Measurements from ENCODE around the gene CD83. TPM values are rescaled to one million over a fixed set of nuclear protein-coding genes. Genes with fewer than 3 reads are reported as not detected.

The CD83 gene
- polyA plus RNA-seq, 1 donor (not counting 4 experiments of a cell fraction or from before 2014, with no cell fraction given): 3.4 TPM

DNA sequence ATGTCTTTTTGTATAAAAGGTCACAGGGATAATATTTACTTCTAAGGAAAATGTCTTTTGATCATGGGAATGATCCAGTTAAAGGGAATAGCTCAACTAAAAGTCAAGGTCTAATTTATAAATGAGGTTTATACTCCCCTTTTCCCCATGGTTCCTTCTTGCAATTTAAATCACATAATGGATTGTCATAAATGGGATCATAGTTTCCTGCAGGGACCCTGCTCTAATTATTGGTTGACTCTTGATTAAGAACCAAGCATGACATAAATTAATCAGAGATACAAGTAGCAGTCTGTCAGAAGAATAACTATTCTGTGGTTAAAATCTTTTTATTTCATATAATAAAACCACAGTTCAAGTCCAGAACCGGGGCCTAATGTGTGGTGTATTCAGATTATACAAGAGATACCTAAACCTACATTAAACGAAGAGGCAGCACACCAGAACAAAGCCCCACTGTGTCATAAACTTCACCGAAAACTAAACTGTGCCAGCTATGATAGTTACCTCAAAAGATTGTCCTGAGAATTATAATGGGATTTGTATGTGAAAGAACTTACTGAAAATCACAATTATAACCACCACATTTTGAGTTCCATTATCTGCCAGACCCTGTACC, 43.0 kb upstream of the CD83 start:
- H3K4me2 ChIP-seq (ENCODE audit: control insufficient read depth, extremely low read depth, insufficient read depth, low read depth, low read length): peak overlapping the region; percentile 84
- dilution Hi-C loops (cut with MboI; ENCODE audit: extremely low pct_ligation_motif_present, low sequenced_read_pairs): no loop called here
- no peaks in the 10 kb centered on the region for H3K79me2 ChIP-seq (ENCODE audit: control insufficient read depth, insufficient read depth, low read length)
- FAIRE-seq (no peak), DNase-seq (ENCODE audit: low read depth, low spot score) (no peak)
- no peaks in the 10 kb centered on the region for H3K9me1 ChIP-seq (ENCODE audit: control insufficient read depth, extremely low read depth, insufficient read depth, low read length)
- no peaks in the 10 kb centered on the region for H4K20me1 ChIP-seq (ENCODE audit: control insufficient read depth, extremely low read depth, insufficient read depth, low read length)
- H3K4me1 ChIP-seq (ENCODE audit: control insufficient read depth, extremely low read depth, insufficient read depth, low read length): peaks cover 29% of the 10 kb centered on the region
- H3K4me3 ChIP-seq (ENCODE audit: control insufficient read depth in 2 of 3, extremely low read depth in 1 of 3, insufficient read depth in 2 of 3, low read depth in 1 of 3, low read length in 3 of 3): peak overlapping the region in 2 of 3 experiments; percentile 46 to 57
- peak overlapping the region; percentile 62 for H3K9ac ChIP-seq (ENCODE audit: control insufficient read depth, extremely low read depth, insufficient read depth, low read length)
- peak overlapping the region; percentile 92 for H2AFZ ChIP-seq (ENCODE audit: control insufficient read depth, low read length)
- no peaks in the 10 kb centered on the region for H3K27me3 ChIP-seq (ENCODE audit: control insufficient read depth, extremely low read depth, insufficient read depth, low read length)
- no peaks in the 10 kb centered on the region for H3K9me3 ChIP-seq (ENCODE audit: control insufficient read depth, low read depth, low read length)
- H3K36me3 ChIP-seq (ENCODE audit: control insufficient read depth in 2 of 2, extremely low read depth in 1 of 2, insufficient read depth in 2 of 2, low read length in 2 of 2): no peaks in the 10 kb centered on the region
- TF ChIP-seq, protein P1, sequence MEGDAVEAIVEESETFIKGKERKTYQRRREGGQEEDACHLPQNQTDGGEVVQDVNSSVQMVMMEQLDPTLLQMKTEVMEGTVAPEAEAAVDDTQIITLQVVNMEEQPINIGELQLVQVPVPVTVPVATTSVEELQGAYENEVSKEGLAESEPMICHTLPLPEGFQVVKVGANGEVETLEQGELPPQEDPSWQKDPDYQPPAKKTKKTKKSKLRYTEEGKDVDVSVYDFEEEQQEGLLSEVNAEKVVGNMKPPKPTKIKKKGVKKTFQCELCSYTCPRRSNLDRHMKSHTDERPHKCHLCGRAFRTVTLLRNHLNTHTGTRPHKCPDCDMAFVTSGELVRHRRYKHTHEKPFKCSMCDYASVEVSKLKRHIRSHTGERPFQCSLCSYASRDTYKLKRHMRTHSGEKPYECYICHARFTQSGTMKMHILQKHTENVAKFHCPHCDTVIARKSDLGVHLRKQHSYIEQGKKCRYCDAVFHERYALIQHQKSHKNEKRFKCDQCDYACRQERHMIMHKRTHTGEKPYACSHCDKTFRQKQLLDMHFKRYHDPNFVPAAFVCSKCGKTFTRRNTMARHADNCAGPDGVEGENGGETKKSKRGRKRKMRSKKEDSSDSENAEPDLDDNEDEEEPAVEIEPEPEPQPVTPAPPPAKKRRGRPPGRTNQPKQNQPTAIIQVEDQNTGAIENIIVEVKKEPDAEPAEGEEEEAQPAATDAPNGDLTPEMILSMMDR (optimal IDR thresholded peaks at IDR 0.05 in 1 of 3, IDR thresholded peaks at IDR 0.05 in 1 of 3, conservative IDR thresholded peaks at IDR 0.05 in 1 of 3; ENCODE audit: extremely low read depth in 1 of 3, insufficient read depth in 2 of 3, low read length in 3 of 3): no peak
- TF ChIP-seq EZH2 (IDR thresholded peaks at IDR 0.05; ENCODE audit: low read length): no peak
- peak overlapping the region; percentile 63 for H3K27ac ChIP-seq (ENCODE audit: control insufficient read depth, insufficient read depth, low read length)

DNA sequence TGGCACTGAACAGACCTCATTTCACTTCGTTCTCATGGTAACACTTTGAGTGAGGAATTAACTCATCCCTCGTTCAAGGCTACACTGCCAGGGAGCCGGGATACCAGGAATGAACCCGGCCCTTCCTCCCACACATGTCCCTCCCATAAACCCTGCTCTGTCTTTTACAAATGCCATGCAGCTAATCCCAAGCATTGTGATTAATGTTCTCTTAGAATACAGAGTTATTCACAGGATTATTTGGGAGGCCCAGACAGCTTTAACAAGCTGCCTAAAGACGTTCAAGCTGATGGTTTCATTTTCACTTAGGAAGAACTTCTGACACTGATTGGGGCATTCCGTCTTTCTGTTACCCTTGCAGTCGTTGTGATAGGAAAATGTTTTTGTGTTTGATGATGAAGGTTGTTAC, 42.5 kb upstream of the CD83 start:
- Histone ChIP-seq H3K9ac (ENCODE audit: control insufficient read depth, extremely low read depth, insufficient read depth, low read length) (peak overlapping the region; percentile 62), H2AFZ (ENCODE audit: control insufficient read depth, low read length) (peak overlapping the region; percentile 92), H3K27ac (ENCODE audit: control insufficient read depth, insufficient read depth, low read length) (peak overlapping the region; percentile 63), H3K9me1 (ENCODE audit: control insufficient read depth, extremely low read depth, insufficient read depth, low read length) (no peaks in the 10 kb centered on the region), H3K36me3 (ENCODE audit: control insufficient read depth in 2 of 2, extremely low read depth in 1 of 2, insufficient read depth in 2 of 2, low read length in 2 of 2) (no peaks in the 10 kb centered on the region), H3K4me1 (ENCODE audit: control insufficient read depth, extremely low read depth, insufficient read depth, low read length) (peaks cover 34% of the 10 kb centered on the region), H3K9me3 (ENCODE audit: control insufficient read depth, low read depth, low read length) (no peaks in the 10 kb centered on the region), H3K4me2 (ENCODE audit: control insufficient read depth, extremely low read depth, insufficient read depth, low read depth, low read length) (peak overlapping the region; percentile 84), H3K4me3 (ENCODE audit: control insufficient read depth in 2 of 3, extremely low read depth in 1 of 3, insufficient read depth in 2 of 3, low read depth in 1 of 3, low read length in 3 of 3) (peak overlapping the region in 2 of 3 experiments; percentile 46 to 57), H4K20me1 (ENCODE audit: control insufficient read depth, extremely low read depth, insufficient read depth, low read length) (no peaks in the 10 kb centered on the region), H3K79me2 (ENCODE audit: control insufficient read depth, insufficient read depth, low read length) (no peaks in the 10 kb centered on the region), H3K27me3 (ENCODE audit: control insufficient read depth, extremely low read depth, insufficient read depth, low read length) (no peaks in the 10 kb centered on the region)
- TF ChIP-seq EZH2 (IDR thresholded peaks at IDR 0.05; ENCODE audit: low read length): no peak
- TF ChIP-seq, protein P1 (optimal IDR thresholded peaks at IDR 0.05 in 1 of 3, IDR thresholded peaks at IDR 0.05 in 1 of 3, conservative IDR thresholded peaks at IDR 0.05 in 1 of 3; ENCODE audit: extremely low read depth in 1 of 3, insufficient read depth in 2 of 3, low read length in 3 of 3): no peak
- DNase-seq (ENCODE audit: low read depth, low spot score): no peak
- dilution Hi-C loops (cut with MboI; ENCODE audit: extremely low pct_ligation_motif_present, low sequenced_read_pairs): no loop called here
- FAIRE-seq: peak; percentile 64

All from keratinocyte (primary cell).